Inferior parietal cortex (tissue), 1 donor: ENCODE results near the gene FGFR2.

Experiments
- DNase-seq: peaks from one replicate; pipeline ENCODE4 v3.0.0-alpha.2; 2016; ENCODE audit errors: extremely low spot score

The FGFR2 gene

GRCh38 chr10:121493521-121493920 is 104.7 kb downstream of the FGFR2 start:
- no peak for DNase-seq

- no peak for DNase-seq
These were observed 107.2 kb downstream of the FGFR2 start for GRCh38 chr10:121490871-121491519.

GRCh38 chr10:121485436-121486139 is 112.7 kb downstream of the FGFR2 start:
- no peak for DNase-seq

GRCh38 chr10:121484816-121485215 is 113.4 kb downstream of the FGFR2 start:
- no peak for DNase-seq

GRCh38 chr10:121484401-121484800 is 113.8 kb downstream of the FGFR2 start:
- DNase-seq: no peak

- no peak for DNase-seq
These were observed 117.1 kb downstream of the FGFR2 start for GRCh38 chr10:121481180-121481579.

GRCh38 chr10:121478556-121478955 is 119.7 kb downstream of the FGFR2 start:
- DNase-seq: no peak

GRCh38 chr10:121469797-121470606 is 128.2 kb downstream of the FGFR2 start:
- no peak for DNase-seq

GRCh38 chr10:121468726-121469125 is 129.5 kb downstream of the FGFR2 start:
- DNase-seq: no peak

GRCh38 chr10:121466424-121466823 is 131.8 kb downstream of the FGFR2 start:
- no peak for DNase-seq

- DNase-seq: no peak
These were observed 133.0 kb downstream of the FGFR2 start for GRCh38 chr10:121465215-121465614.

- no peak for DNase-seq
These were observed 133.7 kb downstream of the FGFR2 start for GRCh38 chr10:121464517-121464916.

GRCh38 chr10:121462955-121463354 is 135.3 kb downstream of the FGFR2 start:
- no peak for DNase-seq

- DNase-seq: no peak
These were observed 136.0 kb downstream of the FGFR2 start for GRCh38 chr10:121462281-121462680.

GRCh38 chr10:121461307-121461706 is 136.9 kb downstream of the FGFR2 start:
- DNase-seq: no peak

- DNase-seq: no peak
These were observed 137.5 kb downstream of the FGFR2 start for GRCh38 chr10:121460733-121461132.

- DNase-seq: no peak
These were observed 138.4 kb downstream of the FGFR2 start for GRCh38 chr10:121459622-121460453.

- no peak for DNase-seq
These were observed 139.0 kb downstream of the FGFR2 start for GRCh38 chr10:121459279-121459621.

GRCh38 chr10:121457729-121458128 is 140.5 kb downstream of the FGFR2 start:
- DNase-seq: no peak

GRCh38 chr10:121455377-121455776 is 142.9 kb downstream of the FGFR2 start:
- DNase-seq: no peak

- DNase-seq: no peak
These were observed 143.5 kb downstream of the FGFR2 start for GRCh38 chr10:121454781-121455180.

- DNase-seq: no peak
These were observed 145.1 kb downstream of the FGFR2 start for GRCh38 chr10:121453160-121453559.
